Fibroblast of lung (primary cell): ENCODE results near the gene CCDC57.

Experiments
- EZH2 ChIP-seq: IDR thresholded peaks from 2 replicates; pipeline ENCODE4 v1.5.1; 2012; ENCODE audit warnings: low read length, control low read depth, mild to moderate bottlenecking; ENCODE audit errors: missing control alignments
- TF ChIP-seq, protein P1 (sequence below), 2 donors: IDR thresholded peaks in 1 of 2; conservative IDR thresholded peaks in 1 of 2; 1 replicate in 1 of 2; 2 replicates in 1 of 2; pipeline ENCODE4 v1.5.1; 2011 to 2012; ENCODE audit warnings: low read length in 2 of 2, control low read depth in 1 of 2, inconsistent platforms in 1 of 2, low read depth in 1 of 2, mild to moderate bottlenecking in 1 of 2

DNA sequence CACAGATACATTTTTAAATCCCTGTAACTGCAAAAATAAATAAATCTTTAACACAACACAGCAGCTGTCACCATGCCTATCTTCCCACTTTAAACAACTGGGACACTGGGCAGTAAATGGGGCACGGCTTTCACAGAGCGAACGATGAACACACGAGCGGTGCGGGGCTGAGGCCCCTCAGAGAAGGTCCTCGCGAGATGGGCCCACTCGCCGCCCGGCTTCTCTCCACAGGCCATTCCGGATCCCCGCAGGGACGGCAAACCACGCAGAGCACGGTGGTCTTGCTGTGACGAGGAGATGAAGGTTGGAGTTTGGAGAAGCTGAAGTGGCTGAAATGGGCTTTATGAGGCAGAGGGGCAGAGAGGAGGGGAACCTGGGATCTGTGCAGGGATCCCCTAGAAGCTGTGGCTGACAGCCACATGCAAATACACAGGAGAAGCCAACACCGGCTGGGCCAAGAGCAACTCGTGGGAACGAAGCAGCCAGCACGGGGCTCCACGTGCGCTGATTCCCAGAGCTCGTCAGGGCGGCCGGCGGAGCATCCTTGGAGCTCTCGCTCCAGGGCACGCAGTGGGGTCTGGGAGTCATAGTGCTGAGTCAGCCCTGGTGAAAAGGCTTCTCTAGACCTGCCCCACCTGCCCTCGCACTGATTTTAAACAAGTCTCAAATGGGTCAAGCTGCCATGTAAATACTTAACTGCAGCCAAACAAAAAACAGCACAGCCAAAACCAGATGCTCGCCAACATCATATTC, 31.7 kb downstream of the CCDC57 start:
- TF ChIP-seq, protein P1, sequence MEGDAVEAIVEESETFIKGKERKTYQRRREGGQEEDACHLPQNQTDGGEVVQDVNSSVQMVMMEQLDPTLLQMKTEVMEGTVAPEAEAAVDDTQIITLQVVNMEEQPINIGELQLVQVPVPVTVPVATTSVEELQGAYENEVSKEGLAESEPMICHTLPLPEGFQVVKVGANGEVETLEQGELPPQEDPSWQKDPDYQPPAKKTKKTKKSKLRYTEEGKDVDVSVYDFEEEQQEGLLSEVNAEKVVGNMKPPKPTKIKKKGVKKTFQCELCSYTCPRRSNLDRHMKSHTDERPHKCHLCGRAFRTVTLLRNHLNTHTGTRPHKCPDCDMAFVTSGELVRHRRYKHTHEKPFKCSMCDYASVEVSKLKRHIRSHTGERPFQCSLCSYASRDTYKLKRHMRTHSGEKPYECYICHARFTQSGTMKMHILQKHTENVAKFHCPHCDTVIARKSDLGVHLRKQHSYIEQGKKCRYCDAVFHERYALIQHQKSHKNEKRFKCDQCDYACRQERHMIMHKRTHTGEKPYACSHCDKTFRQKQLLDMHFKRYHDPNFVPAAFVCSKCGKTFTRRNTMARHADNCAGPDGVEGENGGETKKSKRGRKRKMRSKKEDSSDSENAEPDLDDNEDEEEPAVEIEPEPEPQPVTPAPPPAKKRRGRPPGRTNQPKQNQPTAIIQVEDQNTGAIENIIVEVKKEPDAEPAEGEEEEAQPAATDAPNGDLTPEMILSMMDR (conservative IDR thresholded peaks at IDR 0.05 in 1 of 2, IDR thresholded peaks at IDR 0.05 in 1 of 2; ENCODE audit: low read depth in 1 of 2, low read length in 2 of 2), result no peak
- TF ChIP-seq EZH2, result no peak
